GM12878 (cell line): ENCODE data around the gene C2orf68. TPM values are rescaled to one million over a fixed set of nuclear protein-coding genes. Genes with fewer than 3 reads are reported as not detected.

Source experiments
- ATF7 ChIP-seq: fragments of 450-650 bp; IDR thresholded peaks from 2 replicates; pipeline ENCODE4 v1.6.1; 2016; ENCODE audit warnings: low read depth, mild to moderate bottlenecking
- CBX5 ChIP-seq: sonication (generic); IDR thresholded peaks from 2 replicates; pipeline ENCODE4 v1.6.1; 2016; ENCODE audit warnings: low read depth, moderate library complexity, mild to moderate bottlenecking, inconsistent platforms
- CHD2 ChIP-seq: IDR thresholded peaks from 2 replicates; pipeline ENCODE4 v1.6.1; 2011; ENCODE audit warnings: low read depth, low read length, improper control_type of control experiment, borderline replicate concordance
- IRF4 ChIP-seq: IDR thresholded peaks from 2 replicates; pipeline ENCODE4 v1.6.1; 2011; ENCODE audit warnings: low read depth, low read length
- KAT2A ChIP-seq: conservative IDR thresholded peaks from 2 replicates; pipeline ENCODE4 v1.6.1; 2011; ENCODE audit warnings: low read depth, low read length; ENCODE audit not compliant: control insufficient read depth
- MEF2A ChIP-seq: IDR thresholded peaks from 2 replicates; pipeline ENCODE4 v1.6.1; 2011; ENCODE audit warnings: low read depth, mild to moderate bottlenecking, low read length, moderate library complexity; ENCODE audit not compliant: insufficient read depth
- MTA2 ChIP-seq: fragments of 450-650 bp; IDR thresholded peaks from 2 replicates; pipeline ENCODE4 v1.6.1; 2016; ENCODE audit warnings: low read depth, mild to moderate bottlenecking, moderate library complexity
- MYC ChIP-seq: IDR thresholded peaks from 2 replicates; pipeline ENCODE4 v1.6.1; 2011; ENCODE audit warnings: mild to moderate bottlenecking, low read length, moderate library complexity, inconsistent platforms; ENCODE audit not compliant: insufficient read depth, insufficient replicate concordance, insufficient read length, severe bottlenecking
- PAX5 ChIP-seq: IDR thresholded peaks from 2 replicates; pipeline ENCODE4 v1.6.1; 2011; ENCODE audit warnings: low read depth, low read length, borderline replicate concordance
- SP1 ChIP-seq: IDR thresholded peaks from one replicate; pipeline ENCODE4 v1.6.1; 2011; ENCODE audit warnings: low read depth, low read length
- TARDBP ChIP-seq: IDR thresholded peaks from 2 replicates; pipeline ENCODE4 v1.6.1; 2016; ENCODE audit warnings: borderline replicate concordance
- YY1 ChIP-seq: IDR thresholded peaks from 2 replicates; pipeline ENCODE4 v1.6.1; 2011; ENCODE audit warnings: low read depth, mild to moderate bottlenecking, low read length
- ZNF622 ChIP-seq: fragments of 450-650 bp; IDR thresholded peaks from 2 replicates; pipeline ENCODE4 v1.6.1; 2017; ENCODE audit warnings: mild to moderate bottlenecking, inconsistent platforms
- polyA plus RNA-seq, 11 experiments: library from polyadenylated mRNA; depleted of rRNA in 4 of 11; unstranded in 6 of 11; stranded (reverse) in 5 of 11; fragments of >200 nt; fragmentation: Nextera tagmentation in 4 of 11; fragmentation: Illumina TruSeq in 1 of 11; extraction: Ambion mirVana in 4 of 11; extraction: Trizol in 1 of 11; gene quantifications; 1 replicate in 1 of 11; 2 replicates in 10 of 11; pipeline versions ENCODE4 v1.2.1 to v1.2.3, GENCODE V29; 2011 to 2016; ENCODE audit warnings: inconsistent platforms in 2 of 11, missing spikeins in 2 of 11, low read depth in 1 of 11
- total RNA-seq, 4 experiments: library from RNA; depleted of rRNA in 3 of 4; stranded (reverse); fragments of >200 nt in 3 of 4; fragmentation: Illumina TruSeq in 1 of 4; extraction: Trizol in 1 of 4; gene quantifications; 2 replicates each; pipeline versions ENCODE4 v1.2.1 to v1.2.3, GENCODE V29; 2013 to 2021
- TF ChIP-seq, protein P1 (sequence below): fragments of 450-650 bp; IDR thresholded peaks from 2 replicates; pipeline ENCODE4 v1.6.1; 2016; ENCODE audit warnings: mild to moderate bottlenecking
- TF ChIP-seq, protein P2 (sequence below): fragments of 450-650 bp; IDR thresholded peaks from 2 replicates; pipeline ENCODE4 v1.6.1; 2018; ENCODE audit warnings: mild to moderate bottlenecking, low read depth, moderate library complexity; ENCODE audit not compliant: partially characterized antibody
- TF ChIP-seq, protein P3 (sequence below): fragments of 450-650 bp; IDR thresholded peaks from 2 replicates; pipeline ENCODE4 v1.6.1; 2018; ENCODE audit warnings: borderline replicate concordance, mild to moderate bottlenecking; ENCODE audit not compliant: partially characterized antibody
- TF ChIP-seq, protein P4 (sequence below): fragments of 450-650 bp; IDR thresholded peaks from 2 replicates; pipeline ENCODE4 v1.6.1; 2017; ENCODE audit warnings: mild to moderate bottlenecking, moderate library complexity
- TF ChIP-seq, protein P5 (sequence below): fragments of 450-650 bp; IDR thresholded peaks from 2 replicates; pipeline ENCODE4 v1.6.1; 2017; ENCODE audit warnings: borderline replicate concordance

The C2orf68 gene
- total and polyA plus RNA-seq, 10 of the 15 experiments (the other 5 are each of a cell fraction or from before 2014, with no cell fraction given) = 12.7 to 56.1 (median 28.4) TPM

DNA sequence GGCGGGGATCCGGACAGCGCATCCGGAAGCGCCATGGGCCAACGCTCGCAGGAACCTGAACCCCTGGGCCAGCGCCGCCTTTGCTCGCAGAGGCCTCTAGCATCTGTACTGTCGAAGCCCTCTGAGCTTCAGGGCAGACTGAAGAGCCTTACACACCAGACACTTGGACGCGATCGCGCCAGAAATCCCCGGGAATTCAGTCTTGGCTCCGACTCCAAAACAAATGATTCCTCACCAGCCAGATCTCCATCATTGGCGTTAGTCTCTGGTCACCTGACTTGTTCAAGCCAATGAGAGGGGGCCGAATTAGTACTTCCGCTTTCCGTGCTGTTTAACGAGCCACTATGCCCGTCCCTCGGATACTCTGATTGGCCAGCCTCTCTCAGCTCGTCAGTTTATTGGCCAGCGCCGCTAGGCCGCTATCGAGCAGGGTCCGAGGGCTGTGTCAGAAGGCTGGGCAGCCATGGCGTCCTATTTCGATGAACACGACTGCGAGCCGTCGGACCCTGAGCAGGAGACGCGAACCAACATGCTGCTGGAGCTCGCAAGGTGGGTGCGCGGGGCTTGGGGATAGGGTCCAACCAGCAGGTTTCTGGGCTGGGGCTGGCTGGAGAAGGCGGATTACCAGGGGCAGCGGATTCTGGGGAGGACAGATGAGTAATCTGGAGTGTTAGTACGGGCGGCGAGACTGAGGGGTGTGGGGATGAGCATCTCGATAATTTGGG, 16.4 kb downstream of the C2orf68 start, which contains the start of gene RNF181 (continued):
- no peak for TF ChIP-seq MYC
- no peak for TF ChIP-seq MTA2
- TF ChIP-seq PAX5 = no peak
- TF ChIP-seq, protein P1, sequence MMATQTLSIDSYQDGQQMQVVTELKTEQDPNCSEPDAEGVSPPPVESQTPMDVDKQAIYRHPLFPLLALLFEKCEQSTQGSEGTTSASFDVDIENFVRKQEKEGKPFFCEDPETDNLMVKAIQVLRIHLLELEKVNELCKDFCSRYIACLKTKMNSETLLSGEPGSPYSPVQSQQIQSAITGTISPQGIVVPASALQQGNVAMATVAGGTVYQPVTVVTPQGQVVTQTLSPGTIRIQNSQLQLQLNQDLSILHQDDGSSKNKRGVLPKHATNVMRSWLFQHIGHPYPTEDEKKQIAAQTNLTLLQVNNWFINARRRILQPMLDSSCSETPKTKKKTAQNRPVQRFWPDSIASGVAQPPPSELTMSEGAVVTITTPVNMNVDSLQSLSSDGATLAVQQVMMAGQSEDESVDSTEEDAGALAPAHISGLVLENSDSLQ = peak; percentile 36; the same call in 1 of the 2 replicates
- no peak for TF ChIP-seq ZNF622
- no peak for TF ChIP-seq CBX5
- peak; percentile 95 for TF ChIP-seq YY1
- TF ChIP-seq, protein P2, sequence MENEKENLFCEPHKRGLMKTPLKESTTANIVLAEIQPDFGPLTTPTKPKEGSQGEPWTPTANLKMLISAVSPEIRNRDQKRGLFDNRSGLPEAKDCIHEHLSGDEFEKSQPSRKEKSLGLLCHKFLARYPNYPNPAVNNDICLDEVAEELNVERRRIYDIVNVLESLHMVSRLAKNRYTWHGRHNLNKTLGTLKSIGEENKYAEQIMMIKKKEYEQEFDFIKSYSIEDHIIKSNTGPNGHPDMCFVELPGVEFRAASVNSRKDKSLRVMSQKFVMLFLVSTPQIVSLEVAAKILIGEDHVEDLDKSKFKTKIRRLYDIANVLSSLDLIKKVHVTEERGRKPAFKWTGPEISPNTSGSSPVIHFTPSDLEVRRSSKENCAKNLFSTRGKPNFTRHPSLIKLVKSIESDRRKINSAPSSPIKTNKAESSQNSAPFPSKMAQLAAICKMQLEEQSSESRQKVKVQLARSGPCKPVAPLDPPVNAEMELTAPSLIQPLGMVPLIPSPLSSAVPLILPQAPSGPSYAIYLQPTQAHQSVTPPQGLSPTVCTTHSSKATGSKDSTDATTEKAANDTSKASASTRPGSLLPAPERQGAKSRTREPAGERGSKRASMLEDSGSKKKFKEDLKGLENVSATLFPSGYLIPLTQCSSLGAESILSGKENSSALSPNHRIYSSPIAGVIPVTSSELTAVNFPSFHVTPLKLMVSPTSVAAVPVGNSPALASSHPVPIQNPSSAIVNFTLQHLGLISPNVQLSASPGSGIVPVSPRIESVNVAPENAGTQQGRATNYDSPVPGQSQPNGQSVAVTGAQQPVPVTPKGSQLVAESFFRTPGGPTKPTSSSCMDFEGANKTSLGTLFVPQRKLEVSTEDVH = no peak
- no peak; the same call in 1 of the 2 replicates for TF ChIP-seq ATF7
- TF ChIP-seq, protein P3, sequence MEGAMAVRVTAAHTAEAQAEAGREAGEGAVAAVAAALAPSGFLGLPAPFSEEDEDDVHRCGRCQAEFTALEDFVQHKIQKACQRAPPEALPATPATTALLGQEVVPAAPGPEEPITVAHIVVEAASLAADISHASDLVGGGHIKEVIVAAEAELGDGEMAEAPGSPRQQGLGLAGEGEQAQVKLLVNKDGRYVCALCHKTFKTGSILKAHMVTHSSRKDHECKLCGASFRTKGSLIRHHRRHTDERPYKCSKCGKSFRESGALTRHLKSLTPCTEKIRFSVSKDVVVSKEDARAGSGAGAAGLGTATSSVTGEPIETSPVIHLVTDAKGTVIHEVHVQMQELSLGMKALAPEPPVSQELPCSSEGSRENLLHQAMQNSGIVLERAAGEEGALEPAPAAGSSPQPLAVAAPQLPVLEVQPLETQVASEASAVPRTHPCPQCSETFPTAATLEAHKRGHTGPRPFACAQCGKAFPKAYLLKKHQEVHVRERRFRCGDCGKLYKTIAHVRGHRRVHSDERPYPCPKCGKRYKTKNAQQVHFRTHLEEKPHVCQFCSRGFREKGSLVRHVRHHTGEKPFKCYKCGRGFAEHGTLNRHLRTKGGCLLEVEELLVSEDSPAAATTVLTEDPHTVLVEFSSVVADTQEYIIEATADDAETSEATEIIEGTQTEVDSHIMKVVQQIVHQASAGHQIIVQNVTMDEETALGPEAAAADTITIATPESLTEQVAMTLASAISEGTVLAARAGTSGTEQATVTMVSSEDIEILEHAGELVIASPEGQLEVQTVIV = peak; percentile 87
- TF ChIP-seq TARDBP = no peak
- TF ChIP-seq, protein P4, sequence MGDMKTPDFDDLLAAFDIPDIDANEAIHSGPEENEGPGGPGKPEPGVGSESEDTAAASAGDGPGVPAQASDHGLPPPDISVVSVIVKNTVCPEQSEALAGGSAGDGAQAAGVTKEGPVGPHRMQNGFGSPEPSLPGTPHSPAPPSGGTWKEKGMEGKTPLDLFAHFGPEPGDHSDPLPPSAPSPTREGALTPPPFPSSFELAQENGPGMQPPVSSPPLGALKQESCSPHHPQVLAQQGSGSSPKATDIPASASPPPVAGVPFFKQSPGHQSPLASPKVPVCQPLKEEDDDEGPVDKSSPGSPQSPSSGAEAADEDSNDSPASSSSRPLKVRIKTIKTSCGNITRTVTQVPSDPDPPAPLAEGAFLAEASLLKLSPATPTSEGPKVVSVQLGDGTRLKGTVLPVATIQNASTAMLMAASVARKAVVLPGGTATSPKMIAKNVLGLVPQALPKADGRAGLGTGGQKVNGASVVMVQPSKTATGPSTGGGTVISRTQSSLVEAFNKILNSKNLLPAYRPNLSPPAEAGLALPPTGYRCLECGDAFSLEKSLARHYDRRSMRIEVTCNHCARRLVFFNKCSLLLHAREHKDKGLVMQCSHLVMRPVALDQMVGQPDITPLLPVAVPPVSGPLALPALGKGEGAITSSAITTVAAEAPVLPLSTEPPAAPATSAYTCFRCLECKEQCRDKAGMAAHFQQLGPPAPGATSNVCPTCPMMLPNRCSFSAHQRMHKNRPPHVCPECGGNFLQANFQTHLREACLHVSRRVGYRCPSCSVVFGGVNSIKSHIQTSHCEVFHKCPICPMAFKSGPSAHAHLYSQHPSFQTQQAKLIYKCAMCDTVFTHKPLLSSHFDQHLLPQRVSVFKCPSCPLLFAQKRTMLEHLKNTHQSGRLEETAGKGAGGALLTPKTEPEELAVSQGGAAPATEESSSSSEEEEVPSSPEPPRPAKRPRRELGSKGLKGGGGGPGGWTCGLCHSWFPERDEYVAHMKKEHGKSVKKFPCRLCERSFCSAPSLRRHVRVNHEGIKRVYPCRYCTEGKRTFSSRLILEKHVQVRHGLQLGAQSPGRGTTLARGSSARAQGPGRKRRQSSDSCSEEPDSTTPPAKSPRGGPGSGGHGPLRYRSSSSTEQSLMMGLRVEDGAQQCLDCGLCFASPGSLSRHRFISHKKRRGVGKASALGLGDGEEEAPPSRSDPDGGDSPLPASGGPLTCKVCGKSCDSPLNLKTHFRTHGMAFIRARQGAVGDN = peak; percentile 25; the same call in 1 of the 2 replicates
- TF ChIP-seq, protein P5, sequence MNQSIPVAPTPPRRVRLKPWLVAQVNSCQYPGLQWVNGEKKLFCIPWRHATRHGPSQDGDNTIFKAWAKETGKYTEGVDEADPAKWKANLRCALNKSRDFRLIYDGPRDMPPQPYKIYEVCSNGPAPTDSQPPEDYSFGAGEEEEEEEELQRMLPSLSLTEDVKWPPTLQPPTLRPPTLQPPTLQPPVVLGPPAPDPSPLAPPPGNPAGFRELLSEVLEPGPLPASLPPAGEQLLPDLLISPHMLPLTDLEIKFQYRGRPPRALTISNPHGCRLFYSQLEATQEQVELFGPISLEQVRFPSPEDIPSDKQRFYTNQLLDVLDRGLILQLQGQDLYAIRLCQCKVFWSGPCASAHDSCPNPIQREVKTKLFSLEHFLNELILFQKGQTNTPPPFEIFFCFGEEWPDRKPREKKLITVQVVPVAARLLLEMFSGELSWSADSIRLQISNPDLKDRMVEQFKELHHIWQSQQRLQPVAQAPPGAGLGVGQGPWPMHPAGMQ = no peak
- TF ChIP-seq MEF2A = no peak
- peak; percentile 95 for TF ChIP-seq SP1
- no peak for TF ChIP-seq KAT2A
- TF ChIP-seq CHD2 = peak; percentile 87; the same call in 1 of the 2 replicates
- no peak for TF ChIP-seq IRF4
